Measurements from ENCODE around the gene MARK2.

GRCh38 chr11:63811522-63811921 is 27.4 kb upstream of the MARK2 start:
- TF ChIP-seq EZH2 (IDR thresholded peaks at IDR 0.05) (no peak), CTCF (IDR thresholded peaks at IDR 0.05) (no peak), EZH2phosphoT487 (IDR thresholded peaks at IDR 0.05) (no peak)
